Measurements from ENCODE around the gene GRM8. TPM values are rescaled to one million over a fixed set of nuclear protein-coding genes. Genes with fewer than 3 reads are reported as not detected.

Gene GRM8
- total RNA-seq, 1 donor from 2014 or later, result 2.2 TPM

GRCh38 chr7:126957443-126957842, 295.3 kb downstream of the GRM8 start:
- Histone ChIP-seq H3K27ac (ENCODE audit: low read depth, low read length) (no peak overlapping the region), H3K9ac (ENCODE audit: low read length) (no peak overlapping the region), H3K9me3 (ENCODE audit: insufficient read depth, low read depth, low read length) (no peaks in the 10 kb centered on the region), H3K79me2 (ENCODE audit: insufficient read depth, low read length) (no peaks in the 10 kb centered on the region), H3K4me1 (ENCODE audit: insufficient read depth, low read length) (no peaks in the 10 kb centered on the region), H4K20me1 (ENCODE audit: insufficient read depth, low read length) (no peaks in the 10 kb centered on the region), H2AFZ (ENCODE audit: low read depth, low read length) (no peak overlapping the region), H3K4me3 (ENCODE audit: insufficient read depth, low read depth, low read length) (no peak overlapping the region), H3K4me2 (ENCODE audit: low read length) (no peak overlapping the region), H3K27me3 (ENCODE audit: insufficient read depth, low read length) (no peaks in the 10 kb centered on the region), H3K36me3 (ENCODE audit: insufficient read depth, low read length) (no peaks in the 10 kb centered on the region)
- Mint-ChIP-seq H3K27me3 (ENCODE audit: low read depth, unreplicated experiment) (no peaks in the 10 kb centered on the region), H3K9me3 (ENCODE audit: unreplicated experiment) (no peaks in the 10 kb centered on the region), H3K4me3 (ENCODE audit: unreplicated experiment) (no peak overlapping the region), H3K36me3 (ENCODE audit: low read depth, unreplicated experiment) (no peaks in the 10 kb centered on the region), H3K4me1 (ENCODE audit: low read depth, unreplicated experiment) (no peaks in the 10 kb centered on the region), H3K27ac (ENCODE audit: unreplicated experiment) (no peak overlapping the region)
- FAIRE-seq, result no peak
- TF ChIP-seq CTCF (IDR thresholded peaks at IDR 0.05; ENCODE audit: insufficient read depth, low read depth, low read length), result no peak
- TF ChIP-seq EZH2 (IDR thresholded peaks at IDR 0.05; ENCODE audit: insufficient read depth, low read length), result no peak
- DNase-seq (ENCODE audit: low read depth), result no peak

GRCh38 chr7:126953461-126953860, 299.3 kb downstream of the GRM8 start:
- Histone ChIP-seq H3K27me3 (ENCODE audit: insufficient read depth, low read length) (no peaks in the 10 kb centered on the region), H3K4me3 (ENCODE audit: insufficient read depth, low read depth, low read length) (no peak overlapping the region), H3K4me2 (ENCODE audit: low read length) (no peak overlapping the region), H3K36me3 (ENCODE audit: insufficient read depth, low read length) (no peaks in the 10 kb centered on the region), H4K20me1 (ENCODE audit: insufficient read depth, low read length) (no peaks in the 10 kb centered on the region), H2AFZ (ENCODE audit: low read depth, low read length) (no peak overlapping the region), H3K27ac (ENCODE audit: low read depth, low read length) (no peak overlapping the region), H3K9me3 (ENCODE audit: insufficient read depth, low read depth, low read length) (no peaks in the 10 kb centered on the region), H3K79me2 (ENCODE audit: insufficient read depth, low read length) (no peaks in the 10 kb centered on the region), H3K4me1 (ENCODE audit: insufficient read depth, low read length) (no peaks in the 10 kb centered on the region), H3K9ac (ENCODE audit: low read length) (no peak overlapping the region)
- no peak for FAIRE-seq
- no peaks in the 10 kb centered on the region for H3K36me3 Mint-ChIP-seq (ENCODE audit: low read depth, unreplicated experiment)
- no peak overlapping the region for H3K4me3 Mint-ChIP-seq (ENCODE audit: unreplicated experiment)
- H3K4me1 Mint-ChIP-seq (ENCODE audit: low read depth, unreplicated experiment), result no peaks in the 10 kb centered on the region
- H3K27ac Mint-ChIP-seq (ENCODE audit: unreplicated experiment), result no peak overlapping the region
- TF ChIP-seq CTCF (IDR thresholded peaks at IDR 0.05; ENCODE audit: insufficient read depth, low read depth, low read length), result no peak
- TF ChIP-seq EZH2 (IDR thresholded peaks at IDR 0.05; ENCODE audit: insufficient read depth, low read length), result no peak
- H3K27me3 Mint-ChIP-seq (ENCODE audit: low read depth, unreplicated experiment), result no peaks in the 10 kb centered on the region
- no peaks in the 10 kb centered on the region for H3K9me3 Mint-ChIP-seq (ENCODE audit: unreplicated experiment)
- DNase-seq (ENCODE audit: low read depth), result no peak

- Histone ChIP-seq H3K9ac (ENCODE audit: low read length) (no peak overlapping the region), H3K27me3 (ENCODE audit: insufficient read depth, low read length) (no peaks in the 10 kb centered on the region), H4K20me1 (ENCODE audit: insufficient read depth, low read length) (no peaks in the 10 kb centered on the region), H3K4me1 (ENCODE audit: insufficient read depth, low read length) (no peaks in the 10 kb centered on the region), H3K4me3 (ENCODE audit: insufficient read depth, low read depth, low read length) (no peak overlapping the region), H2AFZ (ENCODE audit: low read depth, low read length) (no peak overlapping the region), H3K79me2 (ENCODE audit: insufficient read depth, low read length) (no peaks in the 10 kb centered on the region), H3K27ac (ENCODE audit: low read depth, low read length) (no peak overlapping the region), H3K36me3 (ENCODE audit: insufficient read depth, low read length) (no peaks in the 10 kb centered on the region), H3K4me2 (ENCODE audit: low read length) (no peak overlapping the region), H3K9me3 (ENCODE audit: insufficient read depth, low read depth, low read length) (no peaks in the 10 kb centered on the region)
- no peaks in the 10 kb centered on the region for H3K9me3 Mint-ChIP-seq (ENCODE audit: unreplicated experiment)
- FAIRE-seq (no peak), DNase-seq (ENCODE audit: low read depth) (no peak)
- no peaks in the 10 kb centered on the region for H3K4me1 Mint-ChIP-seq (ENCODE audit: low read depth, unreplicated experiment)
- no peak overlapping the region for H3K27ac Mint-ChIP-seq (ENCODE audit: unreplicated experiment)
- H3K36me3 Mint-ChIP-seq (ENCODE audit: low read depth, unreplicated experiment), result no peaks in the 10 kb centered on the region
- TF ChIP-seq EZH2 (IDR thresholded peaks at IDR 0.05; ENCODE audit: insufficient read depth, low read length), result no peak
- TF ChIP-seq CTCF (IDR thresholded peaks at IDR 0.05; ENCODE audit: insufficient read depth, low read depth, low read length), result no peak
- peaks cover 5% of the 10 kb centered on the region for H3K27me3 Mint-ChIP-seq (ENCODE audit: low read depth, unreplicated experiment)
- H3K4me3 Mint-ChIP-seq (ENCODE audit: unreplicated experiment), result no peak overlapping the region
These were observed 304.1 kb downstream of the GRM8 start for GRCh38 chr7:126948664-126949063.

All from astrocyte (in vitro differentiated cells and primary cell).